Measurements from ENCODE around the gene SIL1. TPM values are rescaled to one million over a fixed set of nuclear protein-coding genes. Genes with fewer than 3 reads are reported as not detected.

The SIL1 gene
- polyA plus RNA-seq, 1 donor (not counting 4 experiments of a cell fraction or from before 2014, with no cell fraction given): 45.4 TPM

DNA sequence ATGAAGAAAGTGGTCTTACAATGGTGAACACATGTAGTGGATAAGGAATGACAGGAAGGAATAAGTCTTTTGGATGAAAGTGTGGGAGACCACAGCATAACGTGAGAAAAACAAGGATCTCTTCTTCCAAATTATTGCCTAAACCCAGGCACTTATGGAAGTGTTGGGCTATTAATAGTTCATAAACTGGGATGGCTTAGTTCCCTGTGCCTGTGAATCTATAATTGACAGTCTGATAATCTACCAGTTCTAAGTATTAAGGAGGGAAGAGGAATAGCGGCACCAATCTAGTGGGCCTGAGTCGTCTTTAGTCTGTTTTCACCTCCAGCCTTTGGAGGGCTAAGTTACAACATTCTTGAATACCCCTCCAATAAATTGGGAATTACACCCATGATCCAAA lies 283.8 kb downstream of the SIL1 start:
- H3K27me3 ChIP-seq (ENCODE audit: control insufficient read depth, extremely low read depth, insufficient read depth, low read length): no peaks in the 10 kb centered on the region
- H4K20me1 ChIP-seq (ENCODE audit: control insufficient read depth, extremely low read depth, insufficient read depth, low read length): no peaks in the 10 kb centered on the region
- no peak overlapping the region for H2AFZ ChIP-seq (ENCODE audit: control insufficient read depth, low read length)
- no peak overlapping the region for H3K27ac ChIP-seq (ENCODE audit: control insufficient read depth, insufficient read depth, low read length)
- DNase-seq (ENCODE audit: low read depth, low spot score) (no peak), FAIRE-seq (no peak)
- no peaks in the 10 kb centered on the region for H3K9me3 ChIP-seq (ENCODE audit: control insufficient read depth, low read depth, low read length)
- H3K36me3 ChIP-seq (ENCODE audit: control insufficient read depth in 2 of 2, extremely low read depth in 1 of 2, insufficient read depth in 2 of 2, low read length in 2 of 2): peaks cover under 1 to 14% of the 10 kb centered on the region in 2 experiments
- H3K4me2 ChIP-seq (ENCODE audit: control insufficient read depth, extremely low read depth, insufficient read depth, low read depth, low read length): no peak overlapping the region
- dilution Hi-C loops (cut with MboI; ENCODE audit: extremely low pct_ligation_motif_present, low sequenced_read_pairs): no loop called here
- no peak overlapping the region for H3K4me3 ChIP-seq (ENCODE audit: control insufficient read depth in 2 of 3, extremely low read depth in 1 of 3, insufficient read depth in 2 of 3, low read depth in 1 of 3, low read length in 3 of 3)
- H3K9me1 ChIP-seq (ENCODE audit: control insufficient read depth, extremely low read depth, insufficient read depth, low read length): peaks cover 6% of the 10 kb centered on the region
- no peak for TF ChIP-seq EZH2 (IDR thresholded peaks at IDR 0.05; ENCODE audit: low read length)
- TF ChIP-seq, protein P1, sequence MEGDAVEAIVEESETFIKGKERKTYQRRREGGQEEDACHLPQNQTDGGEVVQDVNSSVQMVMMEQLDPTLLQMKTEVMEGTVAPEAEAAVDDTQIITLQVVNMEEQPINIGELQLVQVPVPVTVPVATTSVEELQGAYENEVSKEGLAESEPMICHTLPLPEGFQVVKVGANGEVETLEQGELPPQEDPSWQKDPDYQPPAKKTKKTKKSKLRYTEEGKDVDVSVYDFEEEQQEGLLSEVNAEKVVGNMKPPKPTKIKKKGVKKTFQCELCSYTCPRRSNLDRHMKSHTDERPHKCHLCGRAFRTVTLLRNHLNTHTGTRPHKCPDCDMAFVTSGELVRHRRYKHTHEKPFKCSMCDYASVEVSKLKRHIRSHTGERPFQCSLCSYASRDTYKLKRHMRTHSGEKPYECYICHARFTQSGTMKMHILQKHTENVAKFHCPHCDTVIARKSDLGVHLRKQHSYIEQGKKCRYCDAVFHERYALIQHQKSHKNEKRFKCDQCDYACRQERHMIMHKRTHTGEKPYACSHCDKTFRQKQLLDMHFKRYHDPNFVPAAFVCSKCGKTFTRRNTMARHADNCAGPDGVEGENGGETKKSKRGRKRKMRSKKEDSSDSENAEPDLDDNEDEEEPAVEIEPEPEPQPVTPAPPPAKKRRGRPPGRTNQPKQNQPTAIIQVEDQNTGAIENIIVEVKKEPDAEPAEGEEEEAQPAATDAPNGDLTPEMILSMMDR (optimal IDR thresholded peaks at IDR 0.05 in 1 of 3, IDR thresholded peaks at IDR 0.05 in 1 of 3, conservative IDR thresholded peaks at IDR 0.05 in 1 of 3; ENCODE audit: extremely low read depth in 1 of 3, insufficient read depth in 2 of 3, low read length in 3 of 3): no peak
- H3K9ac ChIP-seq (ENCODE audit: control insufficient read depth, extremely low read depth, insufficient read depth, low read length): no peak overlapping the region
- H3K4me1 ChIP-seq (ENCODE audit: control insufficient read depth, extremely low read depth, insufficient read depth, low read length): peaks cover 2% of the 10 kb centered on the region
- peaks cover 2% of the 10 kb centered on the region for H3K79me2 ChIP-seq (ENCODE audit: control insufficient read depth, insufficient read depth, low read length)

DNA sequence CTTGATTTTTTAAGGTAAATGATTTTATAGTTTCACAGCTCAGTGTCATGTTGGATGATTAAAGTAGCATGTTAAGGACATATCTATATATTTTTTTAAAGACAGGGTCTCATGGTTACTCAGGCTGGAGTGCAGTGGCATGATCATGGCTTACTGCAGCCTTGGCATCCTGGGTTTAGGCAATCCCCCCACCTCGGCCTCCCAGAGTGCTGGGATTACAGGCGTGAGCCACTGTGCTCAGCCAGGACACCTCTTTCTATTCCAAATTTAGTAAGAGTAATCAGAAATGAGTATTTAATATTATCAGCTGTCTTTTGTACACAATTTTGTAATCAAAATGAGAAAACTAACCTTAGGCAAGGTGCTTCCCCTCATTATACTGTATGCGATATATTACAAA lies 284.4 kb downstream of the SIL1 start:
- H3K9me3 ChIP-seq (ENCODE audit: control insufficient read depth, low read depth, low read length): no peaks in the 10 kb centered on the region
- no peak overlapping the region for H3K4me3 ChIP-seq (ENCODE audit: control insufficient read depth in 2 of 3, extremely low read depth in 1 of 3, insufficient read depth in 2 of 3, low read depth in 1 of 3, low read length in 3 of 3)
- H3K27me3 ChIP-seq (ENCODE audit: control insufficient read depth, extremely low read depth, insufficient read depth, low read length): no peaks in the 10 kb centered on the region
- H3K79me2 ChIP-seq (ENCODE audit: control insufficient read depth, insufficient read depth, low read length): peaks cover 2% of the 10 kb centered on the region
- H3K9me1 ChIP-seq (ENCODE audit: control insufficient read depth, extremely low read depth, insufficient read depth, low read length): peaks cover 6% of the 10 kb centered on the region
- no peak overlapping the region for H3K27ac ChIP-seq (ENCODE audit: control insufficient read depth, insufficient read depth, low read length)
- TF ChIP-seq EZH2 (IDR thresholded peaks at IDR 0.05; ENCODE audit: low read length): no peak
- TF ChIP-seq, protein P1 (optimal IDR thresholded peaks at IDR 0.05 in 1 of 3, IDR thresholded peaks at IDR 0.05 in 1 of 3, conservative IDR thresholded peaks at IDR 0.05 in 1 of 3; ENCODE audit: extremely low read depth in 1 of 3, insufficient read depth in 2 of 3, low read length in 3 of 3): no peak
- H3K36me3 ChIP-seq (ENCODE audit: control insufficient read depth in 2 of 2, extremely low read depth in 1 of 2, insufficient read depth in 2 of 2, low read length in 2 of 2): peaks cover 3 to 14% of the 10 kb centered on the region in 2 experiments
- DNase-seq (ENCODE audit: low read depth, low spot score) (no peak), FAIRE-seq (no peak)
- H3K4me2 ChIP-seq (ENCODE audit: control insufficient read depth, extremely low read depth, insufficient read depth, low read depth, low read length): no peak overlapping the region
- H2AFZ ChIP-seq (ENCODE audit: control insufficient read depth, low read length): no peak overlapping the region
- H3K4me1 ChIP-seq (ENCODE audit: control insufficient read depth, extremely low read depth, insufficient read depth, low read length): peaks cover 2% of the 10 kb centered on the region
- dilution Hi-C loops (cut with MboI; ENCODE audit: extremely low pct_ligation_motif_present, low sequenced_read_pairs): no loop called here
- no peaks in the 10 kb centered on the region for H4K20me1 ChIP-seq (ENCODE audit: control insufficient read depth, extremely low read depth, insufficient read depth, low read length)
- H3K9ac ChIP-seq (ENCODE audit: control insufficient read depth, extremely low read depth, insufficient read depth, low read length): no peak overlapping the region
